Cardiac fibroblast (primary cell): ENCODE data around the gene DUS1L.

ENCODE experiments used
- DNase-seq, 2 donors: peaks; one replicate each; pipeline versions ENCODE4 v3.0.0 to v3.0.0-alpha.2; 2010; ENCODE audit warnings: low read depth in 2 of 2
- H3K4me3 ChIP-seq, 2 donors: replicated peaks in 1 of 2; 1 replicate in 1 of 2; 2 replicates in 1 of 2; pipeline ENCODE4 v1.5.1; 2011; ENCODE audit warnings: low read depth in 2 of 2, low read length in 2 of 2, mild to moderate bottlenecking in 2 of 2, moderate library complexity in 1 of 2
- CTCF ChIP-seq: IDR thresholded peaks from one replicate; pipeline ENCODE4 v1.5.1; 2011; ENCODE audit warnings: low read depth, mild to moderate bottlenecking, low read length, inconsistent platforms

Gene DUS1L

DNA sequence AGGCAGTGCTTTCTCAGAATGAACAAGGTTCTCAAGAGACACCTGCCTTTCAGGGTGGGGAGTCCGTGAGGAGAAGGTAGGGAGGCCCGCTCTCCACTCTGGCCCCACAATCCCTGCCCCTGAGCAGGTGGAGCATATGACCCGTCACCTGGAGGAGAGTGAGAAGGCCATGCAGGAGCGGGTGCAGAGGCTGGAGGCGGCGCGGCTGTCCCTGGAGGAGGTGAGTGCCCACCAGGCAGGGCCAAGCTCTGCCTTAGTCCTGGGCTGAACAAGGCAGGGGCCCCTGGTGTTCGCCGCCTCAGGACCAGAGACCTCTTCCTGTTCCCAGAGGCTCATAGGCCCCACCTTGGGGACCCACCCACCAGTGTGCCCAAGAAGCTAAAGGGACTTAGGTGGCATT is 36.6 kb downstream of the DUS1L start:
- no peak overlapping the region for H3K4me3 ChIP-seq
- no peak for DNase-seq
- TF ChIP-seq CTCF, result no peak

GRCh38 chr17:82028246-82028645 is 37.4 kb downstream of the DUS1L start:
- H3K4me3 ChIP-seq, result no peak overlapping the region
- no peak for DNase-seq
- no peak for TF ChIP-seq CTCF

- DNase-seq, result no peak
- no peak for TF ChIP-seq CTCF
- no peak overlapping the region for H3K4me3 ChIP-seq
Measured at GRCh38 chr17:82025401-82026107, 40.0 kb downstream of the DUS1L start.

DNA sequence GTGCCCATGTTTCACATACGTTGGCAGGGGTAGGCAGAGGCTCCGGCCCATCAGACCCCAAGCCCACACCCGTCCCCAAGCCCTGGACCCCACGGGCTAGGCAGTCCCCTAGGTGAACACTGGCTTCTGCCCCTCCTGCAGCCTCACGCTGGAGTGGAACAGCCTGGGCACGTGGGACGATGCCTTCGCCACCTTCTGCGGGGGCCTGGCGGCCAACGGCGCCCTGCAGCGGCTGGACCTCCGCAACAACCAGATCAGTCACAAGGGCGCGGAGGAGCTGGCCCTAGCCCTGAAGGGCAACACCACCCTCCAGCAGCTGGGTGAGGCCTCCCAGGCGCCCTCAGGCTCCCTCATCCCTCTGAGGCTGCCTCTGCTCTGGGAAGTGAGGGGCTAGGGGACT is 40.7 kb downstream of the DUS1L start:
- no peak for DNase-seq
- H3K4me3 ChIP-seq, result no peak overlapping the region
- no peak for TF ChIP-seq CTCF

DNA sequence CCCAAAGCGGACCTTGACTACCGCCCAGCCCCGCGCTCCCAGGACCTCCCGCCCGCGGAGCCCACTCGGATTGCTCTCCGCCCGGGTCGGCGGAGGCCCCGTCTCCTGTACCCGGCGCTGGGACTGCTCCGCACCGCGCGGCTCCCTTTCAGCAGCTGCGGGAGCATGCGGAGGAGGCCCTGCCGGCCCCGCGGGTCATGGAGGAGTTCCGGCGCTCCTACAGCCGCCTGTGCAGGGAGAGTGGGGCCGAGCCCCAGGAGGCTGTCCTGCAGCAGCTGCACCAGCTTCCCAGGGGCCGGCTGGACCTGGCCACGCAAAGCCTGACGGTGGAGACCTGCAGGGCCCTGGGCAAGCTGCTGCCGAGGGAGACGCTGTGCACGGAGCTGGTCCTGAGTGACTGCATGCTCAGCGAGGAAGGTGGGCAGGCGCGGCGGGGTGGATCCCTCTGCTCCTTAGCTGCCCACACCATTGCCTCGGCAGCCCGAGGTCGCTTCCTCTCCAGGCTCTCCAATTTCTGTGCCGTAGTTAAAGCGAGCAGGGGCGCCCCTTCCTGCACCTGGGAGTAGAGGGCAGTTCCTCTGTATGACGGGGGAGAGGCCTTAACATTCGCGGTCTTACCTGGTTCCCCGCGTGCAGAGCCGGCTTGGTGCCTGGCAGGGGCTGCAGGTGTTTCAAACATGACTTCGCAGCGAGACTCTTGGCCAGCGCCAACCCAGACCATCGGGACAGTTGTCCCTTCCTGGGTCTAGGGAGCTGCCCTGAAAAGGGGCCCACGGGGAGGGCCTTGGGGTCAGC is 42.0 kb downstream of the DUS1L start:
- DNase-seq, result peak in 1 of 2 donors; percentile 24
- no peak for TF ChIP-seq CTCF
- peak overlapping the region; percentile 55 to 71 for H3K4me3 ChIP-seq

DNA sequence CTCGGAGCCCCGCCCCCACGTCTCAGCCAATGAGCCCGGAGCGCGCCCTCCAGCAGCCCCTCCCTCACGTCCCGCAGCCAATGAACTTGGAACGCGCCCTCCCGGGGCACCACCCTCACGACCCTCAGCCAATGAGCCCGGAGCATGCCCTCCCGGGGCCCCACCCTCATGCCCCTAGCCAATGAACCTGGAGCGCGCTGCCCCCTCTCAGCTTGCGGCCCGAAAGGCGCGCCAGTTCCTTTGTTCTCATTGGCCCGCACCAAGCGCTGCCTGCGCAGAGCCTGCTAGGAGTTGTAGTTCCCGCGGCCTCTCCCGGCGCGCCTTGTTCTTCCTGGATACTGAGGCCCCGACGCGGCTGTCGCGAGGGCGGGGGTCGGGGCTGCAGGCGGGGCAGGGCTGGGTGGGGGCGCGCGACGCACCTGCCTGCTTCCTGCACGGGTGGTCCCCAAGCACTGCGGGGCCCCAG is 42.6 kb downstream of the DUS1L start, which contains the start of gene LRRC45:
LRRC45 (plus strand) TSS at position 325 of the 466 bp plus-strand sequence. CDS start 339 bp downstream, outside the sequence.
- no peak for TF ChIP-seq CTCF
- H3K4me3 ChIP-seq, result peak within 1 kb of the TSS; percentile 73 to 94
- peak; percentile 100 for DNase-seq
